ENCODE results near the gene CRELD2.

CRELD2 gene

DNA sequence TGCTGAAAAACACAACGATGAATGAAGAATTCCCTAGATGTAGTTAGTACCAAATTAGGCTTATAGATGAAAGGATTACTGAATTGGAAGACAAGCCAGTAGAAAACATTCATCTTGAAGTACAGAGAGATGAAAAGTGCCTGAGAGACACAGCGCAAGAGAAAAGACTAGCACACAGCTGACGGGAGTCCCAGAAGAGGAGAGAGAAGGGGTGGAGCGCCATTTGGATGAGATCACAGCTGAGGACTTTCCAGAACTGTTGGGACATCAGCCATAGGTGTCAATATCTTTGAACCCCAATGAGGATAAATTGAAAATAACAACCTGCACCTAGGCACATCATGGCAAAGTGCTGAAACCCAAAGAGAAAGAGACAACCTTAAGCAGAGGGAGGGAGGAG, 25.4 kb upstream of the CRELD2 start:
- Mint-ChIP-seq H3K27ac (no peak overlapping the region), H3K36me3 (ENCODE audit: low read depth) (peaks cover 95% of the 10 kb centered on the region), H3K4me1 (peaks cover 1% of the 10 kb centered on the region), H3K27me3 (ENCODE audit: low read depth) (no peaks in the 10 kb centered on the region), H3K9me3 (peaks cover 48% of the 10 kb centered on the region), H3K4me3 (no peak overlapping the region)
- no peak for TF ChIP-seq CTCF (IDR thresholded peaks at IDR 0.05; ENCODE audit: unreplicated experiment in 3 of 3)

DNA sequence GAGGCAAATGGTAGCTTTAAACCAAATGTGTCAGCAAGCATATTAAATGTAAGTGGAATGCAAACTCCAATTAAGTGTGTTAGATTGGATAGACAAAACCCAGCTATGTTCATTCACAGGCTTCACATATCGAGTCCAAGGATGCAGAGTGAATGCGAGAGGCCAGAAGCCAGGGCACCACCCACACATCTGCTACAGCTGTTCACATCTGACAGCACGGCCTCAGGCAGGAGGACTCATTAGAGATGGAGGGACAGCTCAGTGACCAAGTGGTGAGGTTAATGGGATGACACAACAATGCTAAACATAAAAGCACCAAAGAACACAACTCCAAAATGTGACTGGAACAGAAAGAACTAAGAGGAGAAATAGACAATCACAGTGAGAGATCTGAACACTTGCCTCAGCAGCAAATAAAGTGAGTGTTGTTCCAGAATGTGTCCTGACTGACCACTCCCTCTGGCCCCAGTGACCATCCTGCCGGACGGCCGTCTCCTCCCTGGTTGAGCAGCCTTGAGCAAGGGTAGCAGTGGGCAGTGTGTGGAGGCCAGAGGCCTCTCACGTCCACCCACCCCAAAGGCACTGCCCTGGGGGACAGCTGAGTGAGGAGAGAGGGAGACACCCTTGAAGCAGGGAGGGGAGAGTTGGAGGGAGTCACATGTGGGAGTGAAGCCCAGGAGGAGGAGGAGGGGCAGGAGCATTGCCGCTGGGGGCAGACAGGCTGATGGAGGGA, 23.9 kb upstream of the CRELD2 start:
- H3K4me1 Mint-ChIP-seq: no peaks in the 10 kb centered on the region
- peaks cover 41% of the 10 kb centered on the region for H3K9me3 Mint-ChIP-seq
- H3K27me3 Mint-ChIP-seq (ENCODE audit: low read depth): no peaks in the 10 kb centered on the region
- H3K4me3 Mint-ChIP-seq: no peak overlapping the region
- H3K27ac Mint-ChIP-seq: no peak overlapping the region
- peaks cover 93% of the 10 kb centered on the region for H3K36me3 Mint-ChIP-seq (ENCODE audit: low read depth)
- no peak for TF ChIP-seq CTCF (IDR thresholded peaks at IDR 0.05; ENCODE audit: unreplicated experiment in 3 of 3)

DNA sequence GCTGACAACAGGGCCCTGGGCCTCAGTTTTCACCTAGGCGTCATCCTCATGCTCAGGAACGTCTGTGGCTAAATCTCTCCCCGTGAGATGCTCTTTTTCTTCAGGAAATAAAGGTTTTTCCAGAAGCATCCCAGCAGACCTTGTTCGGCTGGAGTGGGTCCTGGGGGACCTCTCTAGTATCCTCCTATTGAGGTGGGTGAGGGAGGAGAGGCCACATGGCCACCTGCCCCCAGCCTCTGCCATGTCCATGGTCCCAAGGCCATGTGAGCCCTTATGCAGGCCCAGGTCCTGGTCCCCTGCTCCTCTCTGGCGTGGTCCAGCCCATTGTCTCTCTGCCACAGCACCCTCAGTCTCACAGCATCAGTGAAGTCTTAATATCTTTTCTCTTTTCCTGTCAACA, 22.2 kb upstream of the CRELD2 start:
- Mint-ChIP-seq H3K4me1 (no peaks in the 10 kb centered on the region), H3K4me3 (no peak overlapping the region), H3K36me3 (ENCODE audit: low read depth) (peaks cover 91% of the 10 kb centered on the region), H3K27me3 (ENCODE audit: low read depth) (peaks cover 3% of the 10 kb centered on the region), H3K27ac (no peak overlapping the region), H3K9me3 (peaks cover 30% of the 10 kb centered on the region)
- no peak for TF ChIP-seq CTCF (IDR thresholded peaks at IDR 0.05; ENCODE audit: unreplicated experiment in 3 of 3)

DNA sequence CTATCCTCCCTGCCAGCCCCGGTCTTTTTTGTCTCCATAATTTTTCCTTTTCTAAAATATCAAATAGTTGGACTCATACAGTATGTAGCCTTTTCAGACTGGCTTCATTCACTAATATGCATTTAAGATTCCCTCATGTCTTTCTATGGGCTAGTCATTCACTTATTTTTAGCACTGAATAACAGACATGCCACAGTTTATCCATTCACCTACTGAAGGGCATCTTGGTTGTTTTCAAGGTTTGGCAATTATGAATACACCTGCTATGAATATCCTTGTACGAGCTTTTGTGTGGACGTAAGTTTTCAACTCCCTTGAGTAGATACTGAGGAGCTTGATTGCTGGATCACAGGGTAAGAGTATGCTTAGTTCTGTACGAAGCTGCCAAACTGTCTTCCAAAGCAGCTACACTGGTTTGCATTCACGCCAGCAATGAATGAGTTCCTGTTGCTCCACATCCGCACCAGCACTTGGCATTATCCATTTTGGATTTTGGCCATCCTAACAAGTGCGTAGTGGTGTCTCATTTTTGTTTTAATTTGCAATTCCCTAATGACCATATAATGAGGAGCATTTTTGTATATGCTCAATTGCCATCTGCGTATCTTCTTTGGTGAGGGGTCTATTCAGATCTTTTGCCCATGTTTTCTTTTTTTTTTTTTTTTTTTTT, 21.3 kb upstream of the CRELD2 start:
- Mint-ChIP-seq H3K4me1 (no peaks in the 10 kb centered on the region), H3K9me3 (peaks cover 24% of the 10 kb centered on the region), H3K27me3 (ENCODE audit: low read depth) (peaks cover 6% of the 10 kb centered on the region), H3K27ac (no peak overlapping the region), H3K4me3 (no peak overlapping the region), H3K36me3 (ENCODE audit: low read depth) (peaks cover 91% of the 10 kb centered on the region)
- no peak for TF ChIP-seq CTCF (IDR thresholded peaks at IDR 0.05; ENCODE audit: unreplicated experiment in 3 of 3)

- no peaks in the 10 kb centered on the region for H3K4me1 Mint-ChIP-seq
- H3K36me3 Mint-ChIP-seq (ENCODE audit: low read depth): peaks cover 73% of the 10 kb centered on the region
- no peak overlapping the region for H3K27ac Mint-ChIP-seq
- no peak overlapping the region for H3K4me3 Mint-ChIP-seq
- no peak for TF ChIP-seq CTCF (IDR thresholded peaks at IDR 0.05; ENCODE audit: unreplicated experiment in 3 of 3)
- peaks cover 8% of the 10 kb centered on the region for H3K9me3 Mint-ChIP-seq
- H3K27me3 Mint-ChIP-seq (ENCODE audit: low read depth): peaks cover 6% of the 10 kb centered on the region
Observed at GRCh38 chr22:49899530-49899929, 18.9 kb upstream of the CRELD2 start.

All from nephron (organoid).